PC-9 (cell line): ENCODE measurements around the gene ETV4. TPM values are rescaled to one million over a fixed set of nuclear protein-coding genes. Genes with fewer than 3 reads are reported as not detected.

Source experiments
- BruUV-seq: library from RNA; stranded (reverse); fragments of 400-500 nt; replicated peaks from 2 replicates; lab custom pipeline; 2021; lab: Mats Ljungman, UMichigan
- CTCF ChIA-PET: fragments of 300-600 bp; sonication (Branson Sonifier 250); formaldehyde crosslinking; loops from one replicate; lab custom pipeline; 2022; ENCODE audit warnings: antibody characterized with exemption; lab: Charles Lee
- POLR2A ChIA-PET: fragments of 300-600 bp; sonication (Branson Sonifier 250); formaldehyde crosslinking; loops from one replicate; lab custom pipeline; 2022; ENCODE audit warnings: antibody characterized with exemption; ENCODE audit not compliant: unreplicated experiment; lab: Charles Lee
- DNase-seq, 2 experiments: peaks; one replicate each; pipeline versions ENCODE4 v3.0.0 to v3.0.0-alpha.2; 2015 to 2022; ENCODE audit warnings: mixed read lengths in 1 of 2
- H2AFZ ChIP-seq: fragments of 200-600 bp; sonication (generic); 2 replicates; pipeline ENCODE4 v1.8.1; 2017; ENCODE audit warnings: antibody characterized with exemption
- H3F3A ChIP-seq: fragments of 200-600 bp; sonication (generic); 2 replicates; pipeline ENCODE4 v1.8.1; 2017; ENCODE audit warnings: antibody characterized with exemption, mild to moderate bottlenecking, low read depth; ENCODE audit not compliant: insufficient read depth
- H3K27ac ChIP-seq: fragments of 200-600 bp; sonication (generic); 2 replicates; pipeline ENCODE4 v1.6.1; 2016; ENCODE audit warnings: mixed run types
- H3K27me3 ChIP-seq: fragments of 200-600 bp; sonication (generic); 2 replicates; pipeline ENCODE4 v1.6.1; 2016; ENCODE audit warnings: low read depth, mixed run types; ENCODE audit not compliant: insufficient read depth
- H3K36me3 ChIP-seq: fragments of 200-600 bp; sonication (generic); 2 replicates; pipeline ENCODE4 v1.6.1; 2016; ENCODE audit warnings: low read depth, mixed run types
- H3K4me1 ChIP-seq: fragments of 200-600 bp; sonication (generic); replicated peaks from 2 replicates; pipeline ENCODE4 v1.6.1; 2016; ENCODE audit warnings: mixed run types; ENCODE audit not compliant: insufficient read depth
- H3K4me2 ChIP-seq: fragments of 200-600 bp; sonication (generic); 2 replicates; pipeline ENCODE4 v1.6.1; 2017; ENCODE audit warnings: mixed run types
- H3K4me3 ChIP-seq: fragments of 200-600 bp; sonication (generic); 2 replicates; pipeline ENCODE4 v1.6.1; 2016; ENCODE audit warnings: mixed run types
- H3K79me2 ChIP-seq: fragments of 200-600 bp; sonication (generic); 2 replicates; pipeline ENCODE4 v1.6.1; 2017; ENCODE audit warnings: low read depth, mixed run types
- H3K9me2 ChIP-seq: fragments of 200-600 bp; sonication (generic); 2 replicates; pipeline ENCODE4 v1.8.1; 2017; ENCODE audit warnings: mild to moderate bottlenecking; ENCODE audit not compliant: insufficient read depth
- H3K9me3 ChIP-seq: fragments of 200-600 bp; sonication (generic); 2 replicates; pipeline ENCODE4 v1.8.1; 2016; ENCODE audit warnings: low read depth; ENCODE audit not compliant: insufficient read depth
- H4K20me1 ChIP-seq: fragments of 200-600 bp; sonication (generic); 2 replicates; pipeline ENCODE4 v1.8.1; 2017; ENCODE audit not compliant: insufficient read depth
- EZH2 ChIP-seq: fragments of 200-600 bp; sonication (generic); IDR thresholded peaks from 2 replicates; pipeline ENCODE4 v1.8.0; 2017; ENCODE audit warnings: antibody characterized with exemption, low read depth
- intact Hi-C: fragments of 100-400 bp; cut with micrococcal nuclease; formaldehyde crosslinking; loops from one replicate; pipeline ENCODE4 v1.10.0; 2022; ENCODE audit not compliant: unreplicated experiment
- total RNA-seq: library from RNA; stranded (reverse); gene quantifications from 2 replicates; pipeline ENCODE4 v1.2.3, GENCODE V29; 2021
- TF ChIP-seq, protein P1 (sequence below): fragments of 200-600 bp; sonication (generic); conservative IDR thresholded peaks from 2 replicates; pipeline ENCODE4 v1.6.1; 2017; ENCODE audit warnings: mixed run types, antibody characterized with exemption, mild to moderate bottlenecking, moderate library complexity

The ETV4 gene
- total RNA-seq, 1 experiment from 2014 or later = 84.2 TPM

GRCh38 chr17:43562679-43563599, 16.8 kb upstream of the ETV4 start:
- DNase-seq = no peak
- no peaks in the 10 kb centered on the region for H3K9me3 ChIP-seq
- H3K36me3 ChIP-seq = no peaks in the 10 kb centered on the region
- no peaks in the 10 kb centered on the region for H3K79me2 ChIP-seq
- H3K4me2 ChIP-seq = no peak overlapping the region
- POLR2A ChIA-PET = no interaction called here
- H3K4me1 ChIP-seq = no peaks in the 10 kb centered on the region
- H3K4me3 ChIP-seq = no peak overlapping the region
- H2AFZ ChIP-seq = no peak overlapping the region
- TF ChIP-seq EZH2 = no peak
- TF ChIP-seq, protein P1, sequence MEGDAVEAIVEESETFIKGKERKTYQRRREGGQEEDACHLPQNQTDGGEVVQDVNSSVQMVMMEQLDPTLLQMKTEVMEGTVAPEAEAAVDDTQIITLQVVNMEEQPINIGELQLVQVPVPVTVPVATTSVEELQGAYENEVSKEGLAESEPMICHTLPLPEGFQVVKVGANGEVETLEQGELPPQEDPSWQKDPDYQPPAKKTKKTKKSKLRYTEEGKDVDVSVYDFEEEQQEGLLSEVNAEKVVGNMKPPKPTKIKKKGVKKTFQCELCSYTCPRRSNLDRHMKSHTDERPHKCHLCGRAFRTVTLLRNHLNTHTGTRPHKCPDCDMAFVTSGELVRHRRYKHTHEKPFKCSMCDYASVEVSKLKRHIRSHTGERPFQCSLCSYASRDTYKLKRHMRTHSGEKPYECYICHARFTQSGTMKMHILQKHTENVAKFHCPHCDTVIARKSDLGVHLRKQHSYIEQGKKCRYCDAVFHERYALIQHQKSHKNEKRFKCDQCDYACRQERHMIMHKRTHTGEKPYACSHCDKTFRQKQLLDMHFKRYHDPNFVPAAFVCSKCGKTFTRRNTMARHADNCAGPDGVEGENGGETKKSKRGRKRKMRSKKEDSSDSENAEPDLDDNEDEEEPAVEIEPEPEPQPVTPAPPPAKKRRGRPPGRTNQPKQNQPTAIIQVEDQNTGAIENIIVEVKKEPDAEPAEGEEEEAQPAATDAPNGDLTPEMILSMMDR = no peak
- no peak overlapping the region for H3K27ac ChIP-seq
- BruUV-seq = no TSS peak
- H3K9me2 ChIP-seq = no peaks in the 10 kb centered on the region
- intact Hi-C loops = no loop called here
- no peaks in the 10 kb centered on the region for H4K20me1 ChIP-seq
- no peaks in the 10 kb centered on the region for H3F3A ChIP-seq
- CTCF ChIA-PET = interaction anchor here (0.7 kb wide), 1 partner anchor 224 kb away, joined by 13 read pairs; no protein-coding TSS in a partner anchor
- no peaks in the 10 kb centered on the region for H3K27me3 ChIP-seq

DNA sequence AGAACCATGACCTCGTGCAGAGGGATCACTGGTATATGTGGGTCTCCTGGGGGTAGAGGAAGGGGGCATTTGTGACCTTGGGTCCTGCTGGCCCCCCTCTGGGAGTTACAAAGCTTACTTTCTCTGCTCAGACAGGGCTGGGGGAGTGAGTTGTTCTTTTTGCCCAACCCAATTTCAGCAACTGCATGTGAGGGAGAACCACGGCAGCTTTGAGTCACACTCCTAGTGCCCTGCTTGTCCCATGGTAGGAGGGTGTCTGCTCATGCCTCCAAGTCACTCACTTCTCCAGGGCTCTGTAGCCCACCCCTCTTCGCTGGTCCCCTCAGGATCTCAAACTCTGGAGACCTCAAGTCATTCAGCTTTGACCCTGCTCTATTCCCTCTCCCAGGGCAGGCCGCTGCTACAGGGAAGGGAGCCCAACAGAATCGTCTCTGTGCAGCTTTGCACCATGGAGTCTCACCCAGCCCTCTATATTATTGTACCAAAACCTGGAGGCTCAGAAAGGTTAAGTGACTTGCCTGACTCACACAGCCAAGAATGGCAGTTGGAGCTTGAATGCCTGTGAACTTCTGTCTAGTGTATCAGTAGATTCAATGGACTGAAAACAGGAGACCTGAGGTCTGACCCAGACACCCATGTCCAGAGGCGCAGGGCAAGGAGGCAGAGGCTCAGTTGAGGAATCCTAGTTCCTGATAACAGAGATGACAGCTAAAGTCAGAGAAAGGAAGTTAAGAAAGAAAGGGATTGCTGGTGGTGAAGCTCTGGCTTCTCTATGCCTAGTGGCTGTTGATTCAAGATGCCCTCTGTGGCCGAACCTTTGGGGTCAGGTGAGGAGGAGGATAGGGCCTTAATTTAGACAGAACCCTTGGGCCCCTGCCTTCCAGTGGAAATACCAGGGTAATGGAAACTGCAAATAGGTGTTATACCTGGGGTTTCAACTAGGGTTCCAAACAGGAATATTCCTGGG, 14.6 kb upstream of the ETV4 start:
- no peaks in the 10 kb centered on the region for H3K36me3 ChIP-seq
- no peak overlapping the region for H2AFZ ChIP-seq
- no peak overlapping the region for H3K4me3 ChIP-seq
- H3K9me3 ChIP-seq = no peaks in the 10 kb centered on the region
- no peaks in the 10 kb centered on the region for H3K9me2 ChIP-seq
- TF ChIP-seq EZH2 = no peak
- TF ChIP-seq, protein P1 = no peak
- ChIA-PET POLR2A (no interaction called here), CTCF (no interaction called here)
- H3K27ac ChIP-seq = no peak overlapping the region
- BruUV-seq = no TSS peak
- H3F3A ChIP-seq = peaks cover 4% of the 10 kb centered on the region; the same call in 1 of the 2 replicates
- H3K4me1 ChIP-seq = peaks cover 15% of the 10 kb centered on the region
- no peaks in the 10 kb centered on the region for H3K79me2 ChIP-seq
- no peak overlapping the region for H3K4me2 ChIP-seq
- no peaks in the 10 kb centered on the region for H3K27me3 ChIP-seq
- DNase-seq = no peak
- H4K20me1 ChIP-seq = no peaks in the 10 kb centered on the region
- intact Hi-C loops = no loop called here

DNA sequence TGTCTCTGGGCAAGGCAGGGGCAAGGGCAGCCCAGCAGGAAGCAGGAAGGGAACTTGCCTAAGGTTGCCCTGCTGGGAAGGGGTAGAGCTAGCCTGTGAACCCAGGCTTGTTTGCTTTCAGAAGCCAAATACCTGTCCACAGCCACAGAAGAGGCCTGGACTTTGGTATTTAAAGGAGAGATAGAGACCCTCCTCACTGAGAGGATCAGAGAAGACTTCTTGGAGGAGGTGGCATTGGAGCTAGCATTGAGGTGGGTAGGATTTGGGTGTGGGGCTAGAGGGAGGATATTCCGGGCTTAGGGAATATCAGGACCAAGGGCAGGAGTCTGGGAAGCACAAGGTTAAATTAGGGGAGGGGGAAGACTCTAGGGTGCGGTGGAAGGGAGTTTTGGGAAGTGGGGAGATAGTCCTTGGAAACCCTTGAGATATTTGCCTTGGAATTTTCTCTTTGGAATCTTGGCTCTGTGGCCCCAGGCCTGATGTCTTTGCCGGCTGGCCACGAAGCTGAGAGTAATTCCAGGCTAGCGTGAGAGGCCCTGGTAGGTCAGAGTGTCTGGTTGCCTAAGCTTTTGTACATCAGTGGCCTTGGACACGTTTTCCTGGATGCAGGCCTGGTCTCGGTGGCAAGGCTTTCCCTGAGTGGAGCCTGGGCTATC, 13.1 kb upstream of the ETV4 start:
- Histone ChIP-seq H3K9me2 (no peaks in the 10 kb centered on the region), H3K79me2 (no peaks in the 10 kb centered on the region), H4K20me1 (no peaks in the 10 kb centered on the region), H3K4me1 (peaks cover 25% of the 10 kb centered on the region), H3K27me3 (no peaks in the 10 kb centered on the region), H3K4me3 (no peak overlapping the region), H3K4me2 (no peak overlapping the region), H3K36me3 (no peaks in the 10 kb centered on the region), H3K27ac (no peak overlapping the region), H3K9me3 (no peaks in the 10 kb centered on the region), H2AFZ (no peak overlapping the region), H3F3A (peaks cover 12% of the 10 kb centered on the region; the same call in 1 of the 2 replicates)
- no TSS peak for BruUV-seq
- TF ChIP-seq, protein P1 = no peak
- TF ChIP-seq EZH2 = no peak
- ChIA-PET CTCF (no interaction called here), POLR2A (interaction anchor here (0.7 kb wide), 1 partner anchor 916 kb away, joined by 7 read pairs; no protein-coding TSS in a partner anchor)
- no peak for DNase-seq
- intact Hi-C loops = no loop called here
